NCI-H460 (cell line): ENCODE results near the gene KIFAP3. TPM values are rescaled to one million over a fixed set of nuclear protein-coding genes. Genes with fewer than 3 reads are reported as not detected.
A peak's percentile ranks its signal among the peaks of the same experiment; 100 is the strongest.
"Not testable (repeated sequence)": the region's sequence is repeated elsewhere in the genome, so short reads cannot be mapped to it uniquely, and the experiment has no call there.

Source experiments
- DNase-seq: peaks from one replicate; pipeline ENCODE4 v3.0.0-alpha.2; 2016; ENCODE audit warnings: low read depth; ENCODE audit errors: extremely low read depth
- total RNA-seq: library from RNA; depleted of rRNA; stranded (reverse); fragments of >200 nt; shearing (Covaris generic); gene quantifications from 2 replicates; pipeline ENCODE4 v1.2.3, GENCODE V29; 2014

KIFAP3 gene
- total RNA-seq, 1 experiment from 2014 or later, result 25.1 TPM

DNA sequence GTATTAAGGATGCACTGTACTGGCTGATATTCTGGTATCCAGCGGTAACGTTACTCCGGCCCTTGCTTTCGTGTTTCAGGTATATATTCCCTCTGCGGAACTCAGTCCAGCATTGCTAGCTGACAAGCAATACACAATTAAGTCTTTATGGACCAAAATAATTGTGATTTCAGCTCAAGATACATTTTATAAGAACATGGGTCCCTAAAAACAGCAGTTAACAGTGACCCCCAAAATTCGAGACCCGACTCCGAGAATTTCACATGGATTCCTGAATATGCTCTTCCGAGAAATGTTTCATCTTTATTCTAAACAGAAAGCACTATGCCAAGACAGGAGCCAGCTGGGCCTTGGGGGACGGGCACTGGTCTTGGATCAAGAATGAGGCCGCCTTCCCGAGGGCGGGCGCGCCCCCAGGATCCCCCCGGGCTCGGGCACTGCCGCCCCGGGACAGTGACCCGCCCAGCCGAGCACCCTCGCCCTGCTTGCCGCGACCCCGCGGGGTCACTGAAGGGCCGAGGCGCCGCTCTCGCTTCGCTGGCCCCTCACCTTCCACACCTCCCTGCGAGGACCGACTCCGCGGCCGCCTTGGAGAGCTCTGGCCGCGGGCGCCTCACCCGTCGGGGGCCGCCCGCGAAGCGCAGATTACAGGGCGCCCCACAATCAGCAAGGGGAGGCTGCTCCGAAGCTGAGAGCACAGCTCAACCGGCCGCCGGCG, 181.4 kb downstream of the KIFAP3 start:
- peak; percentile 3 for DNase-seq

- peak; percentile 3 for DNase-seq
Observed at GRCh38 chr1:169892176-169892926, 182.1 kb downstream of the KIFAP3 start.

GRCh38 chr1:169891539-169891885, 183.0 kb downstream of the KIFAP3 start:
- DNase-seq, result no peak

DNA sequence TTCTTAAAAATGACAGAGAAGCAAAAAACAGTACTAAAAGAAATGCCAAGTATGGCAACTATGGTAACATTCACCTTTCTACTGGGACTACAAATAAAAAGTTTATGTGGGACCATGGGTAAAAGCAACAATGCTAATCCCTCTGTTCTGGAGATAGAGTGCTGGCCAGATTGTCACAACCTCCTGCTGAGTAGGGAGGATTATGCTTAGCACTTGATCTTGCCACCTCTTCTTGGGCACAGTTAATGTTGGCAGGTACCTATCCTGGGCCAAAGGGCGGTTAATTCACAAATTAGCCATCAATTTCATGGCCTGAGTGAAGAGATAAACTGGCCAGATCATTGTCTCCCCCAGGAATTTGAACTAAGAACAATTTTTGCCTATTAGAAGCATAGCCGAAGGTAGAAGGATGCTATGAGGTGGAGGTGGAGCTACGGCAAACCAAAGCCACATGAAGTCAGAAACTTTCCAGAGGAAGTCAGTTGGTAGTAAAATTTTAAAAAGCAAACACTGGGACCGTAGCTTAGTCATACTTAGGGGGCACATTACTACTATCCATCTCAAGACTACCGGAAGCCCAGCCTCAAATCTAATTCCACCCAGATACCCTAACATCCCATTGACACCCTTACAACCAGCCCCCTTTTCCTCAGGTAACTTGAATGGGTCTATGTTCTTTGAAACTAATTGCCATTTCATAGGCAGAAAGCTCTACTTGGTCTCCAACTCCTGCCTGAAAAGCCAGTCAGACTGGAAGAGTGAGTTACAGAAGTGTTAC, 183.5 kb downstream of the KIFAP3 start:
- DNase-seq, result no peak

DNA sequence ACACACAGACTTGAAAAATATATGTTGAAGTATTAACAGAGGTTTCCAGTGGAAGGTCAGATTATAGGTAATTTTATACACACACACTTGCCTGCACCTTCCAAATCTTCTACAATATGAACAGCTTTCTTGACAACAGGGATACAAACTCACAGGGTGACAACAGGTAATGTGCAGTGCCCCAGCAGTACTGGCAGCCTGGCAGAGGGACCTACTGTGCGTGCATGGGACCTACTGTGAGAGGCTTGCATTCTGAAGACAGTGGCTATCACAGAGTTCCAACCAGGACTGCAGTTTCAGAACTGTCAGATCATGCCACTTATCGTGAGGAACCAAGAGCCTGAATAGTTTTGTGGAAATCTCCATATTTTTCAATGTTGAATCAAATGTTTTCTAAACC, 184.6 kb downstream of the KIFAP3 start:
- DNase-seq, result no peak

GRCh38 chr1:169886931-169887330, 187.6 kb downstream of the KIFAP3 start:
- DNase-seq, result no peak

DNA sequence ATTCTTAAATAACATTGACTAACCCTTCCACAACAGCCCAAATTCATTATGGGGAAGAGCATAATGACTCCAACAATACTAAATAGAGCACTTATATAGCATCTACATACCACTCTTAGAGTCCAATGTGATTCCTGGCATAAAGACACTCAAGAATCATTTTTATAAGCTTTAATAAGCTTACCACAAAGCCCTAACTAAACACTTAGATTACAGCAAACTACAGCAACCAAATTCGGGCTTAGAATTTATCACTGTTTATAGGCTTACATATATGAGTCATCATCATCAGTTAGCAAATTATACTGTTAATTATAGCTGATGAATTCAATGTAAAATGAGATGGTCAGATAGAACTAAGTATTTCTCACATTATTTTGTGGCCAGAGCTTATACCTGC, 188.1 kb downstream of the KIFAP3 start:
- DNase-seq, result no peak

GRCh38 chr1:169885207-169885606, 189.3 kb downstream of the KIFAP3 start:
- DNase-seq, result no peak

GRCh38 chr1:169884634-169885033, 189.9 kb downstream of the KIFAP3 start:
- DNase-seq, result no peak

- DNase-seq, result no peak
Observed at GRCh38 chr1:169882039-169882511, 192.4 kb downstream of the KIFAP3 start.

- DNase-seq, result no peak
Observed at GRCh38 chr1:169879034-169879840, 195.3 kb downstream of the KIFAP3 start.

- DNase-seq, result no peak
Observed at GRCh38 chr1:169878498-169878897, 196.0 kb downstream of the KIFAP3 start.

- no peak for DNase-seq
Observed at GRCh38 chr1:169877800-169878491, 196.5 kb downstream of the KIFAP3 start.

GRCh38 chr1:169874229-169874628, 200.3 kb downstream of the KIFAP3 start:
- no peak for DNase-seq

DNA sequence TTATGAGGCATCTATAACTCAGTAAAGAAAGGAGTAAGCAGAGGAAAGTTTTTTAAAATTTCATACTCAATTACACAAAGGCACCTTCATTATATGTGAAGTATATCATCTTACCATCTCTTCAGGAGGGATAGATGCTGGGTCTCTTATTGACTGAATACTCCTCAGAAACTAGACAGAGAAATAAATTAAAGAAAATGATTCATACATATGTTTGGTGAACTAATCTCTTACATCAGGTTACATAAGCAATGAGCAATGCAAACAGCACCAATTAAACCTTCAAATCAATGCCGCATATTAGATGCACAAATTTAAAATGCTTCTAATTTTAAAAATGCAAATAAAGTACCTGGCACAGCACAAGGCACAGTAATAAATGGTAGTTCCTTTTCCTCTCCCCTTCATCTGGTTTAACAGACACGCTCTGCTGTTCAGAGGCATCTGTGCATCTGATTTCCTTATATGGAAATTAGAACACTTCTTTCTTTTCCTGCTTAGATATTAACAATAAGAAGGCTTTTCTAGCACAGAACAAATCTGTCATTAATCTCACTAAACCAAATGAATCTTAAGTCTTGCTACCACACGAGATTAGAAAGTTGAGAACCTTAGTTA, 200.8 kb downstream of the KIFAP3 start:
- DNase-seq, result no peak

GRCh38 chr1:169872906-169873305, 201.6 kb downstream of the KIFAP3 start:
- DNase-seq, result no peak

- DNase-seq, result not testable (repeated sequence)
Observed at GRCh38 chr1:169871988-169872387, 202.5 kb downstream of the KIFAP3 start.
